NCI-H748 treated with DMSO at 0.1 percent for 48 hours (cell line): Measurements from ENCODE around the gene COL21A1.
"Not testable (repeated sequence)": the region's sequence is repeated elsewhere in the genome, so short reads cannot be mapped to it uniquely, and the experiment has no call there.

Source experiments
- DNase-seq: peaks from one replicate; lab custom pipeline; 2025; lab: John Stamatoyannopoulos, UW

The COL21A1 gene

DNA sequence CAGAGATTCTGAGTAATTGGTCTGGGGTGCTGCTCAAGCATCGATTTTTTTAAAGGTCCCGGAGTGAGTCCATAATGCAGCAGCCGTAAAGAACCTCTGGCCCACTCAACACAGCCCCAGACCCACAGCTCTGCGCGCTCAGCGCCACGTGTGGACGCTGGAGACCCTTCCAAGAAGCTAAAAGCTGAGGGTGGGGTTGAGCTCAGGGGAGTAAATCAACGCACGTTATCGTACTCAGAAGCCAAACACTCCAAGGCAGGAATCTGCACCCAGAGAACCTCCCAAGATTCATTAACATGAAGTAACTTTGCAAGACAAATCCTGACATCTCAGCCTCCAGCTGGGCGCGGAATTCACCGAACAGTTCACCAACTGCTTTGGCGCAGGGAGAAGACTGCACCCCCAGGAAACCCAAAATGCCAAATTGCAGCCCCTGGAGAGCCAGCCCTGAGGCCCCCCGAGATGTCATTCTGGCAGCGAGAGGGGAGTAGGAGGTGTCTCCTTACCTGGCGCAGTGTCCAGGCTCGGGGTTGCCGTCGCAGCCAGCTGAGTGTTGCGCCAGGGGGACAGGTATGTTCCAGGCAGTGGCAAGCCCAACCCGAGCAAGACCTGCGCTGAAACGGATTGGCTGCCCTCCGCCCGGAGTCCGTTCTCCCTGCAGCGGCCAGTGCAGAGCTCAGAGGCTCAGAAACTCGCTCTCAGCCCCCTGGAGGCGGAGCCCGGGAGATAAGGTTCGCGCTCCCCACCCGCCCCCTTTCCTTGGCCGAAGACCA is at the start of gene COL21A1:
TSS of gene COL21A1 (minus strand) at position 700 of the 773 bp plus-strand sequence. CDS start 64,962 bp downstream, outside the sequence.
- peak; percentile 42 for DNase-seq

DNA sequence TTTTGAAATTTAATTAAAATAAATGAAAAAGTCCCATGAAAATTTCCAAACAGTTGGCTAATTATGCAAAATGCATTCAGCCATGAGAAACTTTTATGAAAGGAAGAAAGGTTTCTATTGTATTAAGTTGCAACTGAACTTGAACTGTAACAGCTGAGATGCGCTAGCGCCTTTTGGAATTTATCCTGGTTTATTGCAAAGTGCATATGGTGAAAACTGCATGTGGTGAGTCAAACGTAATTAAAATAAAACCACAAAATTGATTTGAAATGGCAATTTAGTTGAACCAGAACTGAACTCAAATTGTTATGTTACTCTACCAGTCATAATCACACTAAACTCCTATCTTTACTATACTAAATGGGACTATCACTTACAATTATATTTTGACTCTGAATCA is 46.4 kb upstream of the COL21A1 start:
- DNase-seq = no peak

DNA sequence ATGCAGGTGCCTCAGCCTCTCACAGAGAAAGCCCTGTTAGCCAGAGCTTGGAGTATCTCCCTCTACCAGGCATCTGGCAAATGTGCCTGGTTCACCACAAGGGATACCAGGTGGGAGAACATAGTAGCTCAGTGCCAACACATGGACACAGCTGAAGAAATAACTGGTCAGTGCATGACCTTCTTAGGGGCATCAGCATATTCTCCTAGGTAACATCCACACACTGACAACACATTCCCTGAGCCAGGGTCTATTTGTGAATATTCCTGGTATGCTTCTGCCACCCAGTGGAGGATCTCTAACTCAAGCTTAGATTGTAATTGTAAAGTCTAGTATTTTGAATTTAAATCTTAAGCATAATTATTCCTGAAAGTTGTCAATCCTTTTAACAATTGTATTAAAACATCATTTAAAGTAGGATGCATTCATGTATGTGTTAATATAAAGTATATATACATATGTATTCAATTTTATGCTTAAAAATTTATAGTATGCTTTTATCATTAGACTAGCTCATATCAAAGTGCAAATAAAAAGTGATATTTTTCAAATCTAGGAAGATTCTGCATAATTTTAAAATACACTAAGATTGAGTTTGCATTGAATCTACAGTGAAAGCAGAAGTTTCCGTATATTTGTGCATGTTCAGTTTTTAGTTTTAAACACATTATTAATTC is 45.3 kb upstream of the COL21A1 start:
- peak; percentile 26 for DNase-seq

DNA sequence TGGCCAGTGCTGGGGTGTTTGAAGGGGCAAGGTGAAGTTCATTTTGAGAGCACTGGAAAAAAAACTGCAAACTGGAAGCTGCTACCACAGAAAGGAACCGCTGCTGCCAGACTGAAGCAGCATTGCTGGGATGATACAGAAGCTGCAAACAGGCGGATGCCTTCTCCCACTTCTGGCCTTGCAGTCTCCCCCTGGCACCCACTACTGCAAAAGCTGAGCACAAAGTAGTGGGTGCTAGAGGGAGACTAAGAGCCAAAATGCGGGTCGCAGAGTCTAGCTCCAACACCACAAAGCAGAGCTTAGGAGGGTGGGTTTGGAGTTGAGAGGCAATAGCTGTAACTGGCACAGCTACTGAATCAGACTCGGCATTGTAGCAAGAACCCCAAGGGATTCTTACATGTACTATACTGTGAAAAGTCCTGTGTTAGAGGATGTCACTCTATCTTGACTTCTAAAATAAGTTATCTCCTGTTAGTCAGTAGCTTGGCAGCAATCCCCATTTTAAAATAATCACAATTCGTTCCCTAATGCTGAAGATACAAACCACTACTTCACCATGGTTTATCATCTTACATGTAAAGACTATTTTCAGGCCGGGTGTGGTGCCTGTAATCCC is 44.0 kb upstream of the COL21A1 start:
- no peak for DNase-seq

DNA sequence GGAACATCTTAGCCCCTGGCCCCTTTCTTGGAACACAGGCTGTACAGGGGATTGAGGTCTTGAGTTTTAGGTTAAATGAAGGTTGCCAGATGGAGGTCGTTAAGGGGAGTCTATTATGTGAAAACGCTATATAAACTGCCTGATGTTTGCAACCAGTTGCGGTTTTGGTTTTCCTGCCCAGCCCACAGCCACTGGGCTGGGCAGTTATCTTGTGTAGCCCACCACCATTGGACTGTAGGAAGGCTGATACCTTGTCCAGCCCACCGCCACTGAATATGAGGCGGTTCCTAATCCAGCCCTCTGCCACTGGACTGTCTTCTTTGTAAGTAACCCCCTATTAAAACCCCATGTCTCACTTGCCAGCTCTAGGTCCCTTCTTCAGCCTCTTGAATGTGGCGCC is 42.3 kb upstream of the COL21A1 start:
- no peak for DNase-seq

GRCh38 chr6:56288347-56288746 is 41.0 kb upstream of the COL21A1 start:
- no peak for DNase-seq

- no peak for DNase-seq
Observed at GRCh38 chr6:56282391-56282790, 35.0 kb upstream of the COL21A1 start.

- DNase-seq = no peak
Observed at GRCh38 chr6:56280126-56280525, 32.7 kb upstream of the COL21A1 start.

GRCh38 chr6:56279331-56280080 is 32.1 kb upstream of the COL21A1 start:
- DNase-seq = no peak

DNA sequence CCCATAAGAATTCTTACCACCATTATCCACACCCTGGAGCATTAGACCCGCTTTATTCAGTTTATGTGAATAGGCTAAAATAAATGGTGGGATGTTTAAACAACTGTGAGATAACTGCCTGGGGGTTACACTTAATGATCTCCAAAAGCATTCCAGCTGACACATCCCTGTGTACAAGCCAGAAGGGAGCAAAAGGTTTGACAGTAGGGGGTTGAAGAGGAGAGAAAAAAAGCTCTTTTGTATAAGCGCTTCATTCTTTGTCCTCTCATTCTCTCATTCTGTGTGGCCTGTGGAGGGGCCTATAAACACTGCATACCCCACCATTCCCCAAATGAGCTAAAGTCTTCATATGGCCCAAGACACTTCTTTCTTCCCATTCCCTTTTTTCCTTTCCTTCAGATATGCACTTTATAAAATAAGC is 30.8 kb upstream of the COL21A1 start:
- peak; percentile 83 for DNase-seq

- no peak for DNase-seq
Observed at GRCh38 chr6:56270812-56271441, 23.5 kb upstream of the COL21A1 start.

- DNase-seq = no peak
Observed at GRCh38 chr6:56268266-56268665, 20.9 kb upstream of the COL21A1 start.

- no peak for DNase-seq
Observed at GRCh38 chr6:56266011-56266410, 18.6 kb upstream of the COL21A1 start.

DNA sequence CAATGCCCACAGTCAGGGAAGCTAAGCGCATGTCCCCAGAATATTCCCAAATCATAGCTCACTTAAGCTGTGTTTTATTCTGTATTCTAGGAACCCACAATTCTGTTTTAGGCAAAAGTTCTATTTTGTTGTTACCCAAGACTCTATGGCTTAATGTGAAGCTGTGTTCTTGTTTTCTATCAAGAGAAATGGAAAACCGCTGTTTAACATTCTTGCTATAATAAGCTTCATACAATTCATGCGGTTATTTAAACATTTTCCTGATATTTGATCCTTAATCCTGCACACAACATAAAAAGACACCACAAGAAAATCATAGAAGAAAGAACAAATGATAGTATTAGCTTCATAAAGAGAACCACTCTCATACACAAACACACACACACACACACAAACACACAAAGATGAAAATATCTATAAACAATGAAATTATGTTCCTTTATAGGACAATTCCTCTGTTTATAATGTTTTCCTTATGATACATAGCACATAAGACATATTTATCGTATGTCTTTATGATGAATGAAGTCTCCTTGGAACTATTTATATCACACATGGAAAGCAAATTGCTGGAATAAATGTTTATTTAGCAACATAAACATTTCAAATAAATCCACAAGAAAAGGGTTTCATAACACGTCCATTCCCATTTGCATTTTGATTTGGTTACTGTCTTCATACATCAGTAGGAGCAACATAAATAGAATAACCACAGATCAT is 16.4 kb upstream of the COL21A1 start:
- no peak for DNase-seq

DNA sequence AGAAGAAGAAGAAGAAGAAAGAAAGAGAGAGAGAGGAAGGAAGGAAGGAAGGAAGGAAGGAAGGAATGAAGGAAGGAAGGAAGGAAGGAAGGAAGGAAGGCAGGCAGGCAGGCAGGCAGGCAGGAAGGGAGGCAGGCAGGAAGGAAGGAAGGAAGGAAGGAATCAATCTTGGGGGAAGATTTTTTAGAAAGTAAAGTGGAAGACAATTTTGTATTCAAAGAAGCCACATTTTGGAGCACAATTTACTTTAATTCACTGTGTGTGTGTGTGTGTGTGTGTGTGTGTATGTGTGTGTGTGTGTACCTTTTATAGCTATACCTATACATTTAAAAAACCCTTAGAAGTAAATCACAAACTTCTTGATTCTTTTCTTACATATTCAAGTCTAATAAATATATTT is 13.2 kb upstream of the COL21A1 start:
- not testable (repeated sequence) for DNase-seq

GRCh38 chr6:56259234-56260077 is 12.1 kb upstream of the COL21A1 start:
- peak; percentile 20 for DNase-seq

DNA sequence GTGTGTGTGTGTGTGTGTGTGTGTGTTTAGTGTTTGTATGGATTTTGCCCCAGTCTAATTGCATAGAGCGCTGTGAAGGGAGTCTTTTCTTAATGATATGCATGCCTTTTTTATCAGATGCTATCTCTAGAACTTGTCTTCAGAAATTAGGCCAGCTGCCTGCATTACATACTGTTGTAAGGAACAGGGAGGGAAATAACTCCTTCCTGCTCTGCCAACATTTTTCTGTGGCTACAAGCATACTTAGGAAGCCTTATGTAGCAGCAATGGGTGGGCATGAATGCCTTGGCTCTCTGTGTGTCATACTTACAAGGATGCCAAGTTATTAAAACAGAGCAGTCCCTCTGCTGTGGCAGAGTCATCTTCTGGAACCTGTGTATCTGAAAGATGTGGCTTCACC is 8.0 kb upstream of the COL21A1 start:
- no peak for DNase-seq

DNA sequence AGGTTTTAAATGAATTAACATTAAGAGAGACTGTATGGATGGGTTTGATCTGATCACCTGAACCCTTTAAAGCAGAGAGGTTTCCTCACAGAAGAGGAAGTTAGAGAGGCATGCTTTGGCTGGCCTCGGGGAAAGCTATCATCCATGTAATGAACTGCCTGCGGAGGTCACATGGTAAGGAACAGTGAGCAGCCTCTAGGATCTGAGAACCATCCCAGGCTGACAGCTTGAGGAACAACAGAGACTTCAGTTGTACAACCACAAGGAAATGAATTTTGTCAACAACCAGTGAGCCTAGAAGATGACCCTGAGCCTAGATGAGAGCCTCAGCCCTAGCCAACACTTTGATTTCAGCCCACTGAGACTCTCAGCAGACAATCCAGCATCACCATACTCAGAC is 2.9 kb upstream of the COL21A1 start:
- no peak for DNase-seq

DNA sequence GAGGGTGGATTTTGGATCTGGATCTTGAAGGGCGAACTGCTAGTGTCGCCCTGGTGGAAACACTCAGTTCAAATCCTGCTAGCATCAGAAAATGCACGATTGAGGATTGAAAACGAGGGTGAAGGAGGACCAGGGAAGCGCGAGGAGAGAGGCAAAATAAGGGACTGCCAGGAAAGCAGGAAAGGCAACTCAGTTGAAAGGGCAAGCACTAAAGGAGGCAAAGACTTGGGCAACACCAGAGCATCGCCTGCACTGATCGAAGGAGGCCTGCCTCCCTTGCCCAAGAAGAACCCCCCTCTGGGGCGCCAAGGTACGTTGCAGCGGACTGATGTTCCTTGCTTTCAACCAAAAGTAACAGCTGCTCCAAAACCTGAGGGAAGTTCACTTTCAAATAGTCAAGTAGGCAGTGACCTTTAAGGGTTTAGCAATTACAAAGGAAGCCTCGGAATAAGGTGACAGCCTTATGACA is 308 bp upstream of the COL21A1 start:
- no peak for DNase-seq

DNA sequence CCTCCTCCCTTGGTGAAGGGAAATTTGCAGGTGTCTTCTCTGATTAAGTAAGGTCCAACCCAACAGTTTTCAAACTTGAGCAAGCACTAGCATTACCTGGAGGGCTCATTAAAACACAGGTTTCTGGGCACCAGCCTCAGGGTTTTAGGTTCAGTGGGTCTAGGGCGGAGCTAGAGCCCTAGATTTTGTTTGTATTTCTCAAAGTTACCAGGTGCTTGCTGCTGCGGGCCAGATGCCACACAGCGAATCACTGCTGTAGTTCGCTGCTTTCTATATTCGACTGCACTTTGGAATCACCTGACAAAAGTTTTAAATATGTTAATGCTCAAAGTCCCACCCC is 869 bp downstream of the COL21A1 start:
- no peak for DNase-seq
